Memory B cell (primary cell): Measurements from ENCODE around the gene TUBA3C.
"Not testable (repeated sequence)": the region's sequence is repeated elsewhere in the genome, so short reads cannot be mapped to it uniquely, and the experiment has no call there.

Experiments used
- ATAC-seq: fragments of 150-1000 bp; cut with Tn5 transposase; 2 replicates; pipeline ENCODE4 v1.10.0; 2021; ENCODE audit warnings: low read depth, mild to moderate bottlenecking, moderate library complexity
- DNase-seq, 2 donors: peaks; one replicate each; pipeline ENCODE4 v3.0.0; 2022; ENCODE audit warnings: low spot score in 2 of 2
- H3K27ac Mint-ChIP-seq: one replicate; pipeline ENCODE4 v1.8.0; 2022; ENCODE audit warnings: mild to moderate bottlenecking, moderate library complexity, mixed read lengths
- H3K27me3 Mint-ChIP-seq: one replicate; pipeline ENCODE4 v1.8.0; 2022; ENCODE audit warnings: mixed read lengths
- H3K36me3 Mint-ChIP-seq: one replicate; pipeline ENCODE4 v1.8.0; 2022; ENCODE audit warnings: mild to moderate bottlenecking, mixed read lengths
- H3K4me1 Mint-ChIP-seq: one replicate; pipeline ENCODE4 v1.8.0; 2022; ENCODE audit warnings: mixed read lengths
- H3K4me3 Mint-ChIP-seq: one replicate; pipeline ENCODE4 v1.8.0; 2022; ENCODE audit warnings: mild to moderate bottlenecking, moderate library complexity, mixed read lengths
- H3K9me3 Mint-ChIP-seq: one replicate; pipeline ENCODE4 v1.8.0; 2022; ENCODE audit warnings: mixed read lengths

Gene TUBA3C

DNA sequence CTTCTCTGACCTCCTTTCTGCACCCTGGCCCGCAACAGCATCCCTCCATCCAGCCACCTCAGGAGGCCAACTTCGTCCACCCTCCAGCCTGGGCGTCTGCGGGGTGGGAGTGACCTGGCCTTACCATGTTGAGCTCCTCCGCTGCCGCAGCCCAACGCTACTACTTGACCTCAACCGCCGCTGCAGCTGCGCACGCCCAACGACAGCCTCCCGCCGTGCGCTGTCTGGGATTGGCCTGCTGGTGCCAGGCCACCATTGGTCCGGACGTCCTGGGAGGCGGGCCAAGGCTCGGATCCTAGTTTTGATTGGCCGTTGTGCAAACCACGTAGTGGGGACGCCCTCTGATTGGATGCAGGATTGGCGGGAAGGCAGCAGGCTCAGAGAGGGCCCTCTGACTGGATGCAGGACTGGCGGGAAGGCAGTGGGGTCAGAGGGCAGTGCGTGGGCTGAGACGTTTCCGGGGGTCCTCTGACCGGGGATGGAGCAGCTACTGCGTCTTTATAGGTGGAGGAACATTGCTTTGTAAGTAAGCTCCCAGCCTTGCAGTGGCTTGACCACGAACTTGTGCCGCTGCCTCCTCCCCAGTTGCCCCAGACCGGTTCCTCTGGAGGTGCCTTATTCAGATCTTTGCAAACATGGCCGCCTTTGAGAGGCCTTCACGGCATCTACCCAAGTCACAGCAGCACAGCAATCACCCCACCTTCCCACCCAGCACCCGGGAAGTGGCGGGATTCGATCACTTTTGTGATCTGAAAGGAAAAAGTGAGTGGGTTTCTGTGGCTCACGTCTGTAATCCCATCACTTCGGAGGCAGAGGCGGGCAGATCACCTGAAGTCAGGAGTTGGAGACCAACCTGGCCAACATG lies at the start of gene TUBA3C:
Gene TUBA3C (minus strand): TSS at position 204 of the 865 bp plus-strand sequence. CDS start 77 bp downstream, at position 127.
- no peak for ATAC-seq
- Mint-ChIP-seq H3K9me3 (peaks cover 4% of the 10 kb centered on the region), H3K27ac (no peak within 1 kb of the TSS)

DNA sequence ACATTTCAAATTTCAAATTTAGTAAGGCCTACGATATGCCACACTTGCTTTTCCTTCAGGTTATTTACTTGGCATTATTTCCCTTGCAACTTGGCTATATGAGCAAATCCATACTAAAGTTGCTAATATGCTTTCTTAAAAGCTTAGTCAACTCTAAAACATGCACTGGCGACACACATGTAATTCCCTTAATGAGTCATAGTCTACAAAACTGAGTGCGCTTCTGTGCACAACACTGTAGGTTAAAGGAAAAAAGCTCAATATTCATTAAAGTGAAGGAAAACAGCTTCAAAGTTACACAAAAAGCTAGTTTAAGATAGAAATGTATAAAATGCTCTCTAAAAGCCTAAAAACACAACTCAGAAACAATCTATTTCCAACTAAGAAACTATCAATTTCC lies 25.8 kb upstream of the TUBA3C start:
- not testable (repeated sequence) for H3K9me3 Mint-ChIP-seq, H3K27ac Mint-ChIP-seq, H3K4me1 Mint-ChIP-seq, H3K27me3 Mint-ChIP-seq, H3K36me3 Mint-ChIP-seq, DNase-seq, H3K4me3 Mint-ChIP-seq, ATAC-seq

More for the DNA sequence above, at the start of gene TUBA3C:
- no peaks in the 10 kb centered on the region for H3K4me1 Mint-ChIP-seq
- H3K27me3 Mint-ChIP-seq, result peaks cover 3% of the 10 kb centered on the region
- H3K4me3 Mint-ChIP-seq, result no peak within 1 kb of the TSS
- no peak for DNase-seq
- H3K36me3 Mint-ChIP-seq, result no peaks in the 10 kb centered on the region

DNA sequence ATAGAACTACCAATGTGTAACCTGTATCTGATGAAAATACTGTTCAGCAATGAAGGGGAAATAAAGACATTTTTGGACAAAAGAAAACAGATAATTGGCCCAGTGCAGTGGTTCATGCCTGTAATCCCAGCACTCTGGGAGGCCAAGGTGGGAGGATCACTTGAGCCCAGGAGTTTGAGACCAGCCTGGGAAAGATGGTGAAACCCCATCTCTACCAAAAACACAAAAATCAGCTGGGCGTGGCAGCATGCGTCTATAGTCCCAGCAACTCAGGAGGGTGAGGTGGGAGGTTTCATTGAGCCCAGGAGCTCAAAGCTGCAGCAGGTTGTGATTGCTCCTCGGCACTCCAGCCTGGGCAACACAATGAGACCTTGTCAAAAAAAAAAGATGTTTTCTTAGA lies 11.0 kb upstream of the TUBA3C start:
- H3K9me3 Mint-ChIP-seq, H3K27me3 Mint-ChIP-seq: not testable (repeated sequence)

DNA sequence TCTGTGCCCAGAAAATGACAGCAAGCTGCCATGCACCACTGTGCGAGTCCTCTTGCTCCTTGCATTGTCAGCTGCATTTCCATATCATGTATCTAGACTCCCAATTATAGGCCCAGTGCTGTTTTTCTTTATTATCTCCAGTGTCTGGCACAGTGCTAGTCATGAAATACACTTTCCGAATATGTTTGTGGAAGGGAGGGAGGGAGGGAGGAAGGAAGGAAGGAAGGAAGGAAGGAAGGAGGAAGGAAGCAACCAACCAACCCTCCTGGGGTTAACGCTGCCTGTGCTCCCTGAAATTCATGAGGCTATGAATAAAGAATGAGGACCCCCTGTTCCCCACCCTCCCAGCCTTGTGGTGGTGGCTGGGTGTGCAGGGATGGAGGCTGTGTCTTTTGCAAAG lies 8.3 kb upstream of the TUBA3C start:
- not testable (repeated sequence) for H3K36me3 Mint-ChIP-seq, H3K4me1 Mint-ChIP-seq, ATAC-seq, H3K9me3 Mint-ChIP-seq, DNase-seq, H3K27ac Mint-ChIP-seq, H3K27me3 Mint-ChIP-seq, H3K4me3 Mint-ChIP-seq

More for the DNA sequence above, 11.0 kb upstream of the TUBA3C start:
- H3K27ac Mint-ChIP-seq, H3K4me3 Mint-ChIP-seq, DNase-seq, H3K4me1 Mint-ChIP-seq, H3K36me3 Mint-ChIP-seq, ATAC-seq: not testable (repeated sequence)

DNA sequence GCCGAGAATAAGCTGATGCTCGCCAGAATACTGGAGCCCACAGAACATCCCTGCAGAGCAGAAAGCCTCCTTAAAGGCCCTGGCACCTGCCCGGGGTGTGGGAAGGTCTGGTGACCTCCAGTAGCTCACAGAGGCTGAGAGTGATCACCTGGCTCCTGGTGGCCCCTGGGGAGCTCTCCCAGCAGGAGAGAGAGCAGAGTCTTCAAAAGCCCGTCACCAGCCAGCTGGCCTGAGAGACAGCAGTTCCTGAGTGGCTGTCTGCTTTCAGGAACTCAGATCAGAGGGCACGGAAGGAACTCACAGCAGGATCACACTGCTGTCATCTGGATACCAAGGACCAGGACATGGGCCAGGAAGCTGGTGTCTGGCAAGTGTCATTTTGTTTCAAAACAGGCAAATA lies 7.7 kb upstream of the TUBA3C start:
- H3K9me3 Mint-ChIP-seq, DNase-seq, H3K4me1 Mint-ChIP-seq, H3K4me3 Mint-ChIP-seq, H3K36me3 Mint-ChIP-seq, H3K27me3 Mint-ChIP-seq, H3K27ac Mint-ChIP-seq, ATAC-seq: not testable (repeated sequence)

DNA sequence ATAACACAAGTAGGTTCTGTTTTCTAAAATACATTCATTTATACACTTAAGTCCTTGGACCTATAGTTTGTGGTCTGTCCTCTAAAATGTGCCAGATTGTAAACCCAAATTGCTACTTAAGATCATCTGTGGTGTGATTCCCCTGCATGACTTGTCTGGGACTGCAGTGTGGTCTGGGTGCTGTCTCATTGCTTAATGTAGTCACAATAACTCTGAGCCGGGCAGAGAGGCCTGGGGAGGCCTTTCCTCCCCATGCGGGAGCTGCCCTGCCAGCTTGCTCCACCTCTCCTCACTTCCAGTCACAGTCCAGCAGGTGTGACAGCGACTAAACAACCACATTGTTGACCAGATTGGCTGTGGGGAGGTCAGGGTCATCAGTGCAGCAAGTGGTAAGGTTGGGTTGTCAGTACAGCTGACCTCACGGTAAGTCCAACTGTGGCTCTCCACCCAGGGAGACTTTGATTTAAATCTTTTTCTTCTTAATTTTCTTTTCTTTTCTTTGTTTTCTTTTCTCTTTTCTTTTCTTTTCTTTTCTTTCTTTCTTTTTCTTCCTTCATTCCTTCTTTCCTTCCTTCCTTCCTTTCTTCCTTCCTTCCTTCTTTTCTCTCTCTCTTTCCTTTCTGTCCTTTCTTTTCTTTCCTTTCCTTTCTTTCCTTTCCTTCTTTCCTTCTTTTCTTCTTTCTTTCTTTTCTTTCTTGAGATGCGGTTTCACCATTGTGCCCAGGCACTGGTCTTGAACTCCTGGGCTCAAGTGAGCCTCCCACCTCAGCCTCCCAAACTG lies 4.4 kb upstream of the TUBA3C start:
- DNase-seq (no peak), ATAC-seq (no peak)
- Mint-ChIP-seq H3K36me3 (no peaks in the 10 kb centered on the region), H3K27me3 (peaks cover 4% of the 10 kb centered on the region), H3K27ac (no peak overlapping the region), H3K4me3 (no peak overlapping the region), H3K4me1 (no peaks in the 10 kb centered on the region), H3K9me3 (peaks cover 4% of the 10 kb centered on the region)

DNA sequence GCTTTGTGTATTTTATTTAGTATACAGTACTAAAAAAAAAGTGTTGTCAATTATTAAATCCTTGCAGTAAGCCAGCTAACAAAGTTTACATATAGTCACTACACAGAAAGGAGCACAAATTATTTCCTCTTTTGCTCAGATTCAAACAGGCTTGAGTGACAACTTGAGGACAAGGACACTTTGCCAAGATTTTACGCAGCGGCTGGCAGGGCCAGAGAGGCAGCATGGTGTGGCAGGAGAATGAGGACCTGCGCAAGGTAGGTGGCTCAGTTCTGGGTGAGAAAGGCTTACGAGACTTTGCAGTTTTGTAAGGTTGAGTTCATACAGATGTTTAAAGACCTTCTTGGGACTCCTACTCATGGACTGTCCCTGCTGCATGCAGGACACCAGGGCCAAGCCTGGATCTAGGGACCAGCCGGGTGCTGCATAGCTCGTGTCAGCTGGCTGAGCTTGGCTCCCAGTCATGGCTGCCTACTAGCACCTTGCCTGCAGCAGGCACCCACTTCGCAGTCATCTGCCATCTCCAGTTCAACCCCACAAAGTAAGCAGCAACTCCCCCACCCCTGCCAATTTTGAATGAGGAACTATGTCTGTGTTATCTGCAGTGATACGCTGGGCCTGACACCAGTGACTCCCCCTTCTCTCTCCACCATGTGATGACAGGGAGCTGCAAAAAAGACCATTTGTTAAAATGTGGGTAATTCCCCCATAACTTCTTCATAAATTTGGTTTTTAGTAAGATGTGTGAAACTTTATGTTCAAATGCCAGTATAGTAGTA lies 3.7 kb upstream of the TUBA3C start:
- H3K4me3 Mint-ChIP-seq, result no peak overlapping the region
- H3K27ac Mint-ChIP-seq, result no peak overlapping the region
- H3K36me3 Mint-ChIP-seq, result no peaks in the 10 kb centered on the region
- ATAC-seq (no peak), DNase-seq (no peak)
- H3K9me3 Mint-ChIP-seq, result peaks cover 4% of the 10 kb centered on the region
- peaks cover 4% of the 10 kb centered on the region for H3K27me3 Mint-ChIP-seq
- H3K4me1 Mint-ChIP-seq, result no peaks in the 10 kb centered on the region

DNA sequence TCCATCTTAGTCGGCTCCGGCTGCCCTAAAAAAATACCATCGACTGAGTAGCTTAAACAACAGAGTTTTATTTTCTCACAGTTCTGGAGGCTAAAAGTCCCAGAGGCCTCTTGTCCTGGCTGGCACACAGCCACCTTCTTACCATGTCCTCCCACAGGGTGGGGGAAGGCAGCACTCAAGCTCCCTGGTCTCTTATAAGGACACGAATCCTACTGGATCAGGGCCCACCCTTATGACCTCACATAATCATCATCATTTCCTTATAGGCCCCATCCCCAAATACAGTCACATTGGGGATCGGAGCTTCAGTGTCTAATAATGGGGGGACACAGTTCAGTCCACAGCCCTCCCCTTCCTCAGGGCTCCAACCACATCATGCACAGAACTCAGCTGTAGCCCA lies 2.6 kb upstream of the TUBA3C start:
- no peaks in the 10 kb centered on the region for H3K36me3 Mint-ChIP-seq
- no peak for ATAC-seq
- H3K9me3 Mint-ChIP-seq, result peaks cover 4% of the 10 kb centered on the region

DNA sequence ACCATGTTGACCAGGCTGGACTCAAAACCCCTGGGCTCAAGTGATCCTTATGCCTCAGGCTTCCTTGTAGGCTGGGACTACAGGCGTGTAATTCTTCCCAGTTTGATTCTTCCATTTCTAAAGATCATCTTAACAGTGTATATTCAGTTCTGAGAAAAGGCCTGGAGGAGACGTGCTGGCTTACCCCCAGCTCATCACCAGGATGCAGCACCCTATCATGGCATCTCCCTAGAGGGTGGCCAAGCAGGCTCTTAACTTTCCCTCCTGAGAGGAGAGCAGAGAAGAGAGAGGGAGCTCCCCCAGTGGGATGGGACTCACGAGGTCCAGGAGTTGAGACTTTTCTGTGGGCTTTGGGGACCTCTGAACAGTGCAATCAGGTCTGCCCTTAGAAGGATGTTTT lies 2.1 kb upstream of the TUBA3C start:
- H3K9me3 Mint-ChIP-seq, result peaks cover 4% of the 10 kb centered on the region
- ATAC-seq (no peak), DNase-seq (no peak)
- peaks cover 3% of the 10 kb centered on the region for H3K27me3 Mint-ChIP-seq
- no peaks in the 10 kb centered on the region for H3K4me1 Mint-ChIP-seq
- no peaks in the 10 kb centered on the region for H3K36me3 Mint-ChIP-seq
- no peak overlapping the region for H3K27ac Mint-ChIP-seq
- H3K4me3 Mint-ChIP-seq, result no peak overlapping the region

More for the DNA sequence above, 2.6 kb upstream of the TUBA3C start:
- Mint-ChIP-seq H3K4me3 (no peak overlapping the region), H3K27me3 (peaks cover 3% of the 10 kb centered on the region), H3K27ac (no peak overlapping the region), H3K4me1 (no peaks in the 10 kb centered on the region)
- DNase-seq, result no peak

DNA sequence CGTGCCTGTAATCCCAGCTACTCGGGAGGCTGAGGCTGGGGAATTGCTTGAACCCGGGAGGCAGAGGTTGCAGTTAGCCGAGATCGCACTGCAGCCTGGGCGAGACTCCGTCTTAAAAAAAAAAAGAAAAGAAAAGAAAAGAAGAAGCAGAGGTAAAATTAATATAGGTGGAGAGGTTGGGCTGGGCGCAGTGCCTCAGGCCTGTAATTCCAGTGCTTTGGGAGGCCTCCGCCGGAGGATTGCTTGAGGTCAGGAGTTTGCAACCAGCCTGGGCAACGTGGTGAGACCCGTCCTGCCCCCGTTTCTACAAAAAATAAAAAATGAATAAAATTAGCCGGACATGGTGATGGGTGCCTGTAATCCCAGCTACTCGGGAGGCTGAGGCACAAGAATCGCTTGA lies 912 bp upstream of the TUBA3C start:
- Mint-ChIP-seq H3K4me1 (no peaks in the 10 kb centered on the region), H3K4me3 (no peak overlapping the region), H3K27me3 (peaks cover 3% of the 10 kb centered on the region), H3K9me3 (peaks cover 6% of the 10 kb centered on the region), H3K27ac (no peak overlapping the region), H3K36me3 (no peaks in the 10 kb centered on the region)
- no peak for DNase-seq
- ATAC-seq, result no peak

DNA sequence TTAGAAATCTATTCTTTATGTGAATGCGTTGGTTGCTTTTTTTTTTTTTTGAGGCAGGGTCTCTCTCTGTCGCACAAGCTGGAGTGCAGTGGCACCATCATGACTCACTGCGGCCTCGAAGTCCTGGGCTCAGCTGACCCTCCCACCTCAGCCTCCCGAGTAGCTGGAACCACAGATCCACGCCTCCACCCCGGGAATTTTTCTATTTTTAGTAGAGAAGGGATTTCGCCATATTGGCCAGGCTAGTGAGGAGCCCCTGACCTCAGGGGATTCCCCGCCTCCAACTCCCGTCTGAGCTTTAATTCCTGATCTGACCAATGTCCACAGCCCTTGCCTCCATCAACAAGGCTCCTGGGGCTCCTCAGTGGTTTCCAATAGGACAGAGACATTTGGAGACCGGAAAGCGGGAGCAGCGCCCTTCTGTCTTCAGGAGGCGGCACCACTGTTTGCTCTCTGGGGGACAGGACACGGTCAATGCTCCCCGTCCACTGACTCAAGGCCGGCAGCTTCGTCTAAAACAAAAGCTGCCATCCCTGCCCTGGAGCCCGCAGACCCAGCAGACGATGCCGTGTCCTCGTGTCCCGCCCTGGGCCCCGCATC lies 503 bp downstream of the TUBA3C start:
- ATAC-seq (no peak), DNase-seq (no peak)
- Mint-ChIP-seq H3K9me3 (peaks cover 4% of the 10 kb centered on the region), H3K4me3 (no peak overlapping the region), H3K27me3 (no peaks in the 10 kb centered on the region), H3K36me3 (no peaks in the 10 kb centered on the region), H3K4me1 (no peaks in the 10 kb centered on the region), H3K27ac (no peak overlapping the region)

DNA sequence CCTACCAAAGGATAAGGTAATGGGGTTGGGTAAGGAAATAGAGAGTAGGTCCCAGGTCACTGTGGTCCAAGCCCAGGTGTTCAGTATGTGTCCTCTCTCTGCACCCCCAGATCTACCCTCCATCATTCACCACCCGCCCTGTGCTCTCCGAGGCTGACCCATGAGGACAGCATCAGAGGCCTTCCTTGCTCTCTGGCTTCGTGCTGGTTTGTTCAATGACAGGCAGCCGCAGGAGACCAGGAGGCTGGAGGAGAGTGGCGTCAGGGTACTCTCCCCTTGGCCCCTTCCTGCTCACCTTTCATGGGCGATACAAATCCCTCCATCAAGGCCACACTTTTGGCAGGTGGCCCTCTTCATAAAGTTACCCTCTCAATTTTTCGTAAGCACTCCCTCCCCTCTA lies 1.7 kb downstream of the TUBA3C start:
- Mint-ChIP-seq H3K9me3 (peaks cover 4% of the 10 kb centered on the region), H3K36me3 (no peaks in the 10 kb centered on the region), H3K27ac (no peak overlapping the region), H3K27me3 (no peaks in the 10 kb centered on the region), H3K4me3 (no peak overlapping the region), H3K4me1 (no peaks in the 10 kb centered on the region)
- ATAC-seq (no peak), DNase-seq (no peak)

DNA sequence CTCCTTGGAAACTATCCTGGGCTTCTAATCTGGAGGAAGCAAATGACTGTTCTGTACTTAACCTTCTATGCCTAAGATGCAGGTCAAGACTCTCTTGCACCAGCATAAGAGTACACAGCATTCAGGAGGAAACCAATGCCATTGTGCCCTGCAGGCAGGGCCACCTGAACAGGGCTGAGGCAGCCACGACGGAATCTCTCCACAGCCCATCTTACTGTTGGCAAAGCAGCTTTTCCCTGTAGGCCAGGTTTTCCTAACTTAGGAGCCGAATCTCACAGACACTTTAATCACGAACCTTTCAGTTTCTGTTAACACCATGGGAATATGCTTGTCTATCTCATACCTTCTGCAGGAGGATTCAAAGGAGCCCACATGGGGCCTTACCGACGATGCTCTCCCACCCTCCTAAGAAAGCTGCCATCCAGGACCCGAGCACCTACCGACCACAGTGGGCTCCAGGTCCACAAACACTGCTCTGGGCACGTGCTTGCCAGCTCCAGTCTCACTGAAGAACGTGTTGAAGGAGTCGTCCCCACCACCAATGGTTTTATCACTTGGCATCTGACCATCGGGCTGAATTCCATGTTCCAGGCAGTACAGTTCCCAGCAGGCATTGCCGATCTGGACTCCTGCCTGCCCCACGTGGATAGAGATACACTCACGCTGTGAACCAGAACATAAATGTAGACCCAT lies 2.6 kb downstream of the TUBA3C start:
- Mint-ChIP-seq H3K27me3 (no peaks in the 10 kb centered on the region), H3K4me3 (no peak overlapping the region), H3K27ac (no peak overlapping the region), H3K9me3 (peaks cover 4% of the 10 kb centered on the region), H3K4me1 (no peaks in the 10 kb centered on the region), H3K36me3 (no peaks in the 10 kb centered on the region)
- no peak for DNase-seq
- no peak for ATAC-seq
